ENCODE results near the gene SUPT20HL2. TPM values are rescaled to one million over a fixed set of nuclear protein-coding genes. Genes with fewer than 3 reads are reported as not detected.

The SUPT20HL2 gene
- total and polyA plus RNA-seq, 10 of the 15 experiments (the other 5 are each of a cell fraction or from before 2014, with no cell fraction given) = not detected

DNA sequence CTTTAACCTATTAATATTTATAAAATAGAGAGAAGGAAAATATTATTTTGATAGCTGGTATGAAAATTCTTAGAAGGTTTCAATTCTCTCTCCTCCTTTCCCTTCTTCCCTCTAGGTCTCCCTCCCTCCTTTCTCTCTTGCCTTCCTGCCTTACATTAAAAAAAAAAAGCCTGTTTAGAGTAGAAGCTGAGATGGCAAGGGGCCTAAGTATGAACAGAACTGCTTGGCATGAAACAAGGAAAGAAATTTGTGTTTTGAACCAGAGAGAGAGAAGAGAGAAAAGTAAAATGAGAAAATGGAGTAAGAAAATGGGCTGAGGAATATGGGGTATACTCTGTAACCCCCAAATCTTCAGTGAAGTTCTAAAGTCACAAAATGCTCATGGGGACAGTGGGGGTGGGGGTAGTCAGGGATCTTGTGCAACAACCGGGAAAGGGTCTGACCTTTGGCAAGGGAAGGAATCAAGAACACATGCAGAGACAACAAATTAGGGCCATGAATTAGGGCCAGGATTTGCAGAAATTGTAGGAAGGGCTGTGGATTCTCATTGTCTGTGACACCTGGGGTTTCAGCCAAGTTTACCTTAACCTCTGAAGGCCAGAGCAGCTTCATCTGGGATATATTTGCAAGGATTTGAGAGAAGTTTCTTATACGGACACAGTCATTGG is 30.6 kb downstream of the SUPT20HL2 start:
- 44% methylated on average over 2 of the region's 2 CpGs for WGBS (ENCODE audit: insufficient coverage, insufficient replicate concordance, low lambda C conversion rate, missing lambda C conversion rate)

More for the DNA sequence above, 30.6 kb downstream of the SUPT20HL2 start:
- intact Hi-C loops (cut with micrococcal nuclease; ENCODE audit: unreplicated experiment) = no loop called here
- ATAC-seq (no peak), DNase-seq (ENCODE audit: low read depth, low spot score) (no peak), FAIRE-seq (no peak)
- Histone ChIP-seq H3K79me2 (ENCODE audit: control insufficient read depth, insufficient read depth, low read length) (no peaks in the 10 kb centered on the region), H3K9me3 (replicated peaks; ENCODE audit: control insufficient read depth, insufficient read depth, low read length) (no peaks in the 10 kb centered on the region), H3K4me3 (no peak overlapping the region), H2AFZ (ENCODE audit: control insufficient read depth, low read depth, low read length) (no peak overlapping the region), H3K36me3 (ENCODE audit: control insufficient read depth in 2 of 2, insufficient read depth in 2 of 2, low read length in 1 of 2) (no peaks in the 10 kb centered on the region), H3K27me3 (replicated peaks in 1 of 2; ENCODE audit: control insufficient read depth in 2 of 2, insufficient read depth in 2 of 2, low read length in 1 of 2) (no peaks in the 10 kb centered on the region; a peak in 1 of 4 replicates), H3K4me2 (ENCODE audit: control insufficient read depth, insufficient read depth) (no peak overlapping the region), H3K4me1 (ENCODE audit: control insufficient read depth, insufficient read depth, low read length) (no peaks in the 10 kb centered on the region), H3K27ac (ENCODE audit: control insufficient read depth, insufficient read depth) (no peak overlapping the region), H3K9ac (ENCODE audit: control insufficient read depth, insufficient read depth, low read length) (no peak overlapping the region), H4K20me1 (ENCODE audit: control insufficient read depth, insufficient read depth) (no peaks in the 10 kb centered on the region)
- SMC1A ChIA-PET (ENCODE audit: uncharacterized antibody, unreplicated experiment) = interaction anchor here (0.6 to 0.7 kb wide), 2 partner anchors 11 to 379 kb away, joined by 3 read pairs; no protein-coding TSS in a partner anchor
- in situ Hi-C loops (cut with MboI) = no loop called here
- CTCF ChIA-PET = interaction anchor here (0.5 to 1.5 kb wide), 4 partner anchors 23 to 111 kb away, joined by 3 to 4 read pairs (median 3); no protein-coding TSS in a partner anchor
- POLR2A ChIA-PET = no interaction called here
- BruUV-seq (replicated peaks) = no TSS peak
- TF ChIP-seq, protein P1, sequence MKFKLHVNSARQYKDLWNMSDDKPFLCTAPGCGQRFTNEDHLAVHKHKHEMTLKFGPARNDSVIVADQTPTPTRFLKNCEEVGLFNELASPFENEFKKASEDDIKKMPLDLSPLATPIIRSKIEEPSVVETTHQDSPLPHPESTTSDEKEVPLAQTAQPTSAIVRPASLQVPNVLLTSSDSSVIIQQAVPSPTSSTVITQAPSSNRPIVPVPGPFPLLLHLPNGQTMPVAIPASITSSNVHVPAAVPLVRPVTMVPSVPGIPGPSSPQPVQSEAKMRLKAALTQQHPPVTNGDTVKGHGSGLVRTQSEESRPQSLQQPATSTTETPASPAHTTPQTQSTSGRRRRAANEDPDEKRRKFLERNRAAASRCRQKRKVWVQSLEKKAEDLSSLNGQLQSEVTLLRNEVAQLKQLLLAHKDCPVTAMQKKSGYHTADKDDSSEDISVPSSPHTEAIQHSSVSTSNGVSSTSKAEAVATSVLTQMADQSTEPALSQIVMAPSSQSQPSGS (IDR thresholded peaks at IDR 0.05; ENCODE audit: low read length) = no peak
- RAD21 ChIA-PET (ENCODE audit: unreplicated experiment) = interaction anchor here (0.7 kb wide), 1 partner anchor 591 kb away, joined by 3 read pairs; no protein-coding TSS in a partner anchor
